K562 treated with DMSO at 1 percent for 4 hours (cell line): ENCODE data around the gene ID3. TPM values are rescaled to one million over a fixed set of nuclear protein-coding genes. Genes with fewer than 3 reads are reported as not detected.

Experiments
- total RNA-seq: library from RNA; unstranded; fragments of 300-600 nt; gene quantifications from 2 replicates; pipeline ENCODE4 v1.2.3, GENCODE V29; 2022; ENCODE audit not compliant: insufficient read depth

The ID3 gene
- 227 and 254 TPM in 2 replicates for total RNA-seq

GRCh38 chr1:23559136-23559984 is at the start of gene ID3:
Gene ID3, minus strand, starts transcription at chr1:23559501. Its CDS starts 75 bp downstream, at chr1:23559426.

GRCh38 chr1:23530747-23531561 is 28.3 kb downstream of the ID3 start, which contains the start of gene E2F2:
Gene E2F2, minus strand, starts transcription at chr1:23531233. Its CDS starts 440 bp downstream, at chr1:23530793.

Other genes starting within 250 kb of the ID3 start
- gene HNRNPR, start 215.2 kb downstream of the ID3 start, total RNA-seq, result 76.1 and 88.5 TPM in 2 replicates
- 6.2 and 7.2 TPM in 2 replicates for gene ZNF436, start 189.7 kb downstream of the ID3 start, total RNA-seq
- 0.90 and 3.2 TPM in 2 replicates for gene TCEA3, start 134.8 kb downstream of the ID3 start, total RNA-seq
- 36.6 and 38.2 TPM in 2 replicates for gene ASAP3, start 75.3 kb downstream of the ID3 start, total RNA-seq
- gene E2F2, start 28.3 kb downstream of the ID3 start, total RNA-seq, result 11.7 and 12.4 TPM in 2 replicates
- gene RPL11, start 132.3 kb upstream of the ID3 start, total RNA-seq, result 4,131 and 4,270 TPM in 2 replicates
- gene ELOA, start 184.0 kb upstream of the ID3 start, total RNA-seq, result 14.8 and 16.6 TPM in 2 replicates
- 140 and 154 TPM in 2 replicates for gene PITHD1, start 218.9 kb upstream of the ID3 start, total RNA-seq
- 74.1 and 82.3 TPM in 2 replicates for gene LYPLA2, start 231.6 kb upstream of the ID3 start, total RNA-seq
- 87.8 and 94.9 TPM in 2 replicates for gene GALE, start 241.3 kb upstream of the ID3 start, total RNA-seq